HepG2 (cell line): ENCODE measurements around the gene SH3TC2. TPM values are rescaled to one million over a fixed set of nuclear protein-coding genes. Genes with fewer than 3 reads are reported as not detected.

Source experiments
- ATAC-seq: fragments of 200-7000 bp; cut with Tn5 transposase; 3 replicates; pipeline ENCODE4 v1.9.1; 2020; ENCODE audit warnings: mild to moderate bottlenecking, moderate library complexity
- BruUV-seq: library from RNA; stranded (reverse); fragments of 400-500 nt; replicated peaks from 2 replicates; lab custom pipeline; 2021; lab: Mats Ljungman, UMichigan
- CTCF ChIA-PET: fragments of 300-600 bp; formaldehyde crosslinking; extraction: SDS; loops from one replicate; lab custom pipeline; 2021; ENCODE audit warnings: low total read pairs, inconsistent platforms, low intra/inter-chr PET ratio; lab: Yijun Ruan, JAX
- POLR2A ChIA-PET: fragments of 350-600 bp; sonication (Branson Sonifier 250); formaldehyde crosslinking; loops from one replicate; lab custom pipeline; 2020; ENCODE audit warnings: antibody characterized with exemption, inconsistent platforms; lab: Yijun Ruan, JAX
- DNase-seq: peaks from one replicate; pipeline ENCODE4 v3.0.0-alpha.2; 2015; ENCODE audit warnings: low spot score
- FAIRE-seq: peaks from 3 replicates; lab custom pipeline; 2011; peaks lifted over from hg19 to GRCh38; lab: Jason Lieb, UNC
- H2AFZ ChIP-seq: one replicate; pipeline ENCODE4 v1.6.1; 2011; ENCODE audit warnings: low read length, inconsistent platforms
- H3K27ac ChIP-seq: fragments of 300-600 bp; 3 replicates; pipeline ENCODE4 v1.8.0; 2011; ENCODE audit warnings: mixed run types, mild to moderate bottlenecking, mixed read lengths, low read length, inconsistent platforms; ENCODE audit not compliant: insufficient read depth; ENCODE audit errors: extremely low read length
- H3K27me3 ChIP-seq, 2 experiments: fragments of 200-600 bp in 1 of 2; 2 replicates in 1 of 2; 3 replicates in 1 of 2; pipeline versions ENCODE4 v1.6.0 to v1.8.0; 2011; ENCODE audit warnings: low read length in 2 of 2, mild to moderate bottlenecking in 2 of 2, moderate library complexity in 2 of 2, inconsistent platforms in 1 of 2; ENCODE audit not compliant: insufficient read depth in 2 of 2, control insufficient read depth in 1 of 2
- H3K36me3 ChIP-seq, 2 experiments: fragments of 200-600 bp in 1 of 2; replicated peaks in 1 of 2; 2 replicates in 1 of 2; 3 replicates in 1 of 2; pipeline versions ENCODE4 v1.5.1 to v1.8.0; 2011; ENCODE audit warnings: low read length in 2 of 2, inconsistent platforms in 1 of 2; ENCODE audit not compliant: insufficient read depth in 2 of 2, control insufficient read depth in 1 of 2
- H3K4me1 ChIP-seq: 2 replicates; pipeline ENCODE4 v1.5.1; 2012; ENCODE audit warnings: low read length, inconsistent platforms; ENCODE audit not compliant: insufficient read depth
- H3K4me2 ChIP-seq: 2 replicates; pipeline ENCODE4 v1.6.0; 2011; ENCODE audit warnings: low read depth, low read length, inconsistent platforms
- H3K4me3 ChIP-seq, 3 experiments: fragments of 200-600 bp in 1 of 3; sonication (generic), shearing (Covaris generic) in 1 of 3; replicated peaks in 1 of 3; 2 replicates each; pipeline ENCODE4 v1.5.1; 2011 to 2016; ENCODE audit warnings: low read length in 3 of 3, inconsistent platforms in 2 of 3, low read depth in 2 of 3, mild to moderate bottlenecking in 2 of 3, control low read depth in 1 of 3, mixed read lengths in 1 of 3; ENCODE audit not compliant: insufficient read depth in 1 of 3
- H3K79me2 ChIP-seq: one replicate; pipeline ENCODE4 v1.6.1; 2011; ENCODE audit warnings: low read length, inconsistent platforms; ENCODE audit not compliant: insufficient read depth
- H3K9ac ChIP-seq: 2 replicates; pipeline ENCODE4 v1.6.0; 2011; ENCODE audit warnings: mild to moderate bottlenecking, low read depth, low read length, inconsistent platforms; ENCODE audit not compliant: insufficient read depth
- H3K9me3 ChIP-seq: 2 replicates; pipeline ENCODE4 v1.5.1; 2012; ENCODE audit warnings: mild to moderate bottlenecking, low read length
- H4K20me1 ChIP-seq: 2 replicates; pipeline ENCODE4 v1.6.0; 2011; ENCODE audit warnings: inconsistent platforms, mild to moderate bottlenecking, low read length, moderate library complexity; ENCODE audit not compliant: insufficient read depth
- BRF2 ChIP-seq: sonication (generic); formaldehyde crosslinking; IDR thresholded peaks from 2 replicates; pipeline ENCODE4 v1.8.1; 2022; ENCODE audit warnings: mild to moderate bottlenecking, missing genetic modification reagents
- DNMT1 ChIP-seq: sonication (generic); formaldehyde crosslinking; IDR thresholded peaks from 2 replicates; pipeline ENCODE4 v1.5.1; 2020; ENCODE audit warnings: mild to moderate bottlenecking, missing genetic modification reagents
- HNRNPLL ChIP-seq: fragments of 200-400 bp; formaldehyde crosslinking; IDR thresholded peaks from 2 replicates; pipeline ENCODE4 v1.6.1; 2017; ENCODE audit warnings: mild to moderate bottlenecking, low read depth, low read length; ENCODE audit not compliant: poor library complexity, severe bottlenecking
- NAIF1 ChIP-seq: sonication (generic); formaldehyde crosslinking; IDR thresholded peaks from 2 replicates; pipeline ENCODE4 v1.5.0; 2020; ENCODE audit warnings: mild to moderate bottlenecking, missing genetic modification reagents, borderline replicate concordance
- RBM39 ChIP-seq: fragments of 200-400 bp; formaldehyde crosslinking; IDR thresholded peaks from one replicate; pipeline ENCODE4 v1.6.1; 2018; ENCODE audit warnings: antibody characterized with exemption, mild to moderate bottlenecking, low read depth, low read length; ENCODE audit not compliant: poor library complexity, severe bottlenecking
- RCOR2 ChIP-seq: IDR thresholded peaks from 2 replicates; pipeline ENCODE4 v1.6.1; 2016; ENCODE audit warnings: missing biosample characterization, missing genetic modification reagents
- RNF219 ChIP-seq: sonication (generic); formaldehyde crosslinking; IDR thresholded peaks from 2 replicates; pipeline ENCODE4 v1.5.0; 2020; ENCODE audit warnings: mild to moderate bottlenecking, missing genetic modification reagents
- TARDBP ChIP-seq: sonication (generic); formaldehyde crosslinking; IDR thresholded peaks from 2 replicates; pipeline ENCODE4 v1.8.0; 2022; ENCODE audit warnings: mild to moderate bottlenecking, missing genetic modification reagents
- WIZ ChIP-seq: sonication (generic); formaldehyde crosslinking; IDR thresholded peaks from 2 replicates; pipeline ENCODE4 v1.5.1; 2020; ENCODE audit warnings: mild to moderate bottlenecking, missing genetic modification reagents
- ZKSCAN8 ChIP-seq: IDR thresholded peaks from 2 replicates; pipeline ENCODE4 v1.6.1; 2016; ENCODE audit warnings: borderline replicate concordance, missing genetic modification reagents, missing compliant biosample characterization
- WGBS: methylation state at CpG from one replicate; pipeline ENCODE4 v1.1.6; 2017; ENCODE audit warnings: low lambda C conversion rate; 5-methylcytosine and 5-hydroxymethylcytosine counted together
- in situ Hi-C: cut with HindIII; loops from 2 replicates; pipeline ENCODE4 v1.10.0; 2017; ENCODE audit warnings: low pct_unique_long_range_greater_than_20kb; ENCODE audit not compliant: extremely low pct_ligation_motif_present
- intact Hi-C: fragments of 100-400 bp; cut with micrococcal nuclease; formaldehyde crosslinking; loops from one replicate; pipeline ENCODE4 v1.10.0; 2022; ENCODE audit not compliant: unreplicated experiment
- polyA plus RNA-seq, 8 experiments: library from polyadenylated mRNA; depleted of rRNA in 3 of 8; stranded (reverse) in 7 of 8; unstranded in 1 of 8; fragments of >200 nt; fragmentation: Illumina TruSeq in 4 of 8; extraction: Trizol in 4 of 8; gene quantifications; 2 replicates each; pipeline versions ENCODE4 v1.2.1 to v1.2.3, GENCODE V29; 2011 to 2016; ENCODE audit warnings: low read depth in 4 of 8, missing spikeins in 1 of 8, mixed read lengths in 1 of 8; ENCODE audit not compliant: insufficient read depth in 1 of 8
- total RNA-seq, 5 experiments: library from RNA; depleted of rRNA; stranded (reverse); fragments of >200 nt; fragmentation: Illumina TruSeq; extraction: Trizol; gene quantifications; 2 replicates each; pipeline ENCODE4 v1.2.3, GENCODE V29; 2016; ENCODE audit warnings: low read depth in 1 of 5
- TF ChIP-seq, protein P1 (sequence below): sonication (generic); formaldehyde crosslinking; IDR thresholded peaks from 2 replicates; pipeline ENCODE4 v1.5.0; 2020; ENCODE audit warnings: missing genetic modification reagents
- TF ChIP-seq, protein P2 (sequence below): sonication (generic); formaldehyde crosslinking; conservative IDR thresholded peaks from 2 replicates; pipeline ENCODE4 v1.4.0; 2020; ENCODE audit warnings: missing genetic modification reagents
- TF ChIP-seq, protein P3 (sequence below): IDR thresholded peaks from 2 replicates; pipeline ENCODE4 v1.6.1; 2016; ENCODE audit warnings: low read depth
- TF ChIP-seq, protein P4 (sequence below): sonication (generic); formaldehyde crosslinking; IDR thresholded peaks from 2 replicates; pipeline ENCODE4 v1.4.0; 2020; ENCODE audit warnings: missing genetic modification reagents, mild to moderate bottlenecking, borderline replicate concordance

Gene SH3TC2
- total and polyA plus RNA-seq, 2 of the 13 experiments (the other 11 are each of a cell fraction or from before 2014, with no cell fraction given) = 0.34 to 0.71 TPM

GRCh38 chr5:148986636-148987035 is 76.2 kb downstream of the SH3TC2 start:
- H3K4me1 ChIP-seq = no peaks in the 10 kb centered on the region
- POLR2A ChIA-PET = no interaction called here
- no peaks in the 10 kb centered on the region for H3K36me3 ChIP-seq
- H3K4me2 ChIP-seq = no peak overlapping the region
- ATAC-seq (no peak), DNase-seq (no peak), FAIRE-seq (no peak)
- H3K27me3 ChIP-seq = no peaks in the 10 kb centered on the region; a peak in 1 of 5 replicates
- TF ChIP-seq RCOR2 (no peak), TARDBP (CRISPR knock-in tag) (no peak), NAIF1 (CRISPR knock-in tag) (no peak), DNMT1 (CRISPR knock-in tag) (no peak), RBM39 (no peak), WIZ (CRISPR knock-in tag) (no peak), HNRNPLL (no peak), ZKSCAN8 (CRISPR knock-in tag) (no peak), RNF219 (CRISPR knock-in tag) (no peak), BRF2 (no peak)
- TF ChIP-seq, protein P1, sequence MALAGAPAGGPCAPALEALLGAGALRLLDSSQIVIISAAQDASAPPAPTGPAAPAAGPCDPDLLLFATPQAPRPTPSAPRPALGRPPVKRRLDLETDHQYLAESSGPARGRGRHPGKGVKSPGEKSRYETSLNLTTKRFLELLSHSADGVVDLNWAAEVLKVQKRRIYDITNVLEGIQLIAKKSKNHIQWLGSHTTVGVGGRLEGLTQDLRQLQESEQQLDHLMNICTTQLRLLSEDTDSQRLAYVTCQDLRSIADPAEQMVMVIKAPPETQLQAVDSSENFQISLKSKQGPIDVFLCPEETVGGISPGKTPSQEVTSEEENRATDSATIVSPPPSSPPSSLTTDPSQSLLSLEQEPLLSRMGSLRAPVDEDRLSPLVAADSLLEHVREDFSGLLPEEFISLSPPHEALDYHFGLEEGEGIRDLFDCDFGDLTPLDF (CRISPR knock-in tag) = no peak
- TF ChIP-seq, protein P2, sequence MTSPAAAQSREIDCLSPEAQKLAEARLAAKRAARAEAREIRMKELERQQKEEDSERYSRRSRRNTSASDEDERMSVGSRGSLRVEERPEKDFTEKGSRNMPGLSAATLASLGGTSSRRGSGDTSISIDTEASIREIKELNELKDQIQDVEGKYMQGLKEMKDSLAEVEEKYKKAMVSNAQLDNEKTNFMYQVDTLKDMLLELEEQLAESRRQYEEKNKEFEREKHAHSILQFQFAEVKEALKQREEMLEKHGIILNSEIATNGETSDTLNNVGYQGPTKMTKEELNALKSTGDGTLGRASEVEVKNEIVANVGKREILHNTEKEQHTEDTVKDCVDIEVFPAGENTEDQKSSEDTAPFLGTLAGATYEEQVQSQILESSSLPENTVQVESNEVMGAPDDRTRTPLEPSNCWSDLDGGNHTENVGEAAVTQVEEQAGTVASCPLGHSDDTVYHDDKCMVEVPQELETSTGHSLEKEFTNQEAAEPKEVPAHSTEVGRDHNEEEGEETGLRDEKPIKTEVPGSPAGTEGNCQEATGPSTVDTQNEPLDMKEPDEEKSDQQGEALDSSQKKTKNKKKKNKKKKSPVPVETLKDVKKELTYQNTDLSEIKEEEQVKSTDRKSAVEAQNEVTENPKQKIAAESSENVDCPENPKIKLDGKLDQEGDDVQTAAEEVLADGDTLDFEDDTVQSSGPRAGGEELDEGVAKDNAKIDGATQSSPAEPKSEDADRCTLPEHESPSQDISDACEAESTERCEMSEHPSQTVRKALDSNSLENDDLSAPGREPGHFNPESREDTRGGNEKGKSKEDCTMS (CRISPR knock-in tag) = no peak
- TF ChIP-seq, protein P3, sequence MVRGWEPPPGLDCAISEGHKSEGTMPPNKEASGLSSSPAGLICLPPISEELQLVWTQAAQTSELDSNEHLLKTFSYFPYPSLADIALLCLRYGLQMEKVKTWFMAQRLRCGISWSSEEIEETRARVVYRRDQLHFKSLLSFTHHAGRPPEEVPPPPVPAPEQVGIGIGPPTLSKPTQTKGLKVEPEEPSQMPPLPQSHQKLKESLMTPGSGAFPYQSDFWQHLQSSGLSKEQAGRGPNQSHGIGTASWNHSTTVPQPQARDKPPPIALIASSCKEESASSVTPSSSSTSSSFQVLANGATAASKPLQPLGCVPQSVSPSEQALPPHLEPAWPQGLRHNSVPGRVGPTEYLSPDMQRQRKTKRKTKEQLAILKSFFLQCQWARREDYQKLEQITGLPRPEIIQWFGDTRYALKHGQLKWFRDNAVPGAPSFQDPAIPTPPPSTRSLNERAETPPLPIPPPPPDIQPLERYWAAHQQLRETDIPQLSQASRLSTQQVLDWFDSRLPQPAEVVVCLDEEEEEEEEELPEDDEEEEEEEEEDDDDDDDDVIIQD (CRISPR knock-in tag) = no peak
- TF ChIP-seq, protein P4, sequence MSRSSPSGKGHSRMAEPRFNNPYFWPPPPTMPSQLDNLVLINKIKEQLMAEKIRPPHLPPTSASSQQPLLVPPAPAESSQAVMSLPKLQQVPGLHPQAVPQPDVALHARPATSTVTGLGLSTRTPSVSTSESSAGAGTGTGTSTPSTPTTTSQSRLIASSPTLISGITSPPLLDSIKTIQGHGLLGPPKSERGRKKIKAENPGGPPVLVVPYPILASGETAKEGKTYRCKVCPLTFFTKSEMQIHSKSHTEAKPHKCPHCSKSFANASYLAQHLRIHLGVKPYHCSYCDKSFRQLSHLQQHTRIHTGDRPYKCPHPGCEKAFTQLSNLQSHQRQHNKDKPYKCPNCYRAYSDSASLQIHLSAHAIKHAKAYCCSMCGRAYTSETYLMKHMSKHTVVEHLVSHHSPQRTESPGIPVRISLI (CRISPR knock-in tag) = no peak
- WGBS = 3% methylated on average over 2 of the region's 2 CpGs
- CTCF ChIA-PET = no interaction called here
- intact Hi-C loops = no loop called here
- no peaks in the 10 kb centered on the region for H4K20me1 ChIP-seq
- no peaks in the 10 kb centered on the region for H3K9me3 ChIP-seq
- H3K9ac ChIP-seq = no peak overlapping the region
- no TSS peak for BruUV-seq
- H3K79me2 ChIP-seq = no peaks in the 10 kb centered on the region
- in situ Hi-C loops = no loop called here
- H2AFZ ChIP-seq = no peak overlapping the region
- no peak overlapping the region for H3K27ac ChIP-seq
- no peak overlapping the region for H3K4me3 ChIP-seq
